Measurements from ENCODE around the gene SFMBT2. TPM values are rescaled to one million over a fixed set of nuclear protein-coding genes. Genes with fewer than 3 reads are reported as not detected.

The SFMBT2 gene
- total and polyA plus RNA-seq, 2 of the 13 experiments (the other 11 are each of a cell fraction or from before 2014, with no cell fraction given), result 0.01 to 0.02 TPM

DNA sequence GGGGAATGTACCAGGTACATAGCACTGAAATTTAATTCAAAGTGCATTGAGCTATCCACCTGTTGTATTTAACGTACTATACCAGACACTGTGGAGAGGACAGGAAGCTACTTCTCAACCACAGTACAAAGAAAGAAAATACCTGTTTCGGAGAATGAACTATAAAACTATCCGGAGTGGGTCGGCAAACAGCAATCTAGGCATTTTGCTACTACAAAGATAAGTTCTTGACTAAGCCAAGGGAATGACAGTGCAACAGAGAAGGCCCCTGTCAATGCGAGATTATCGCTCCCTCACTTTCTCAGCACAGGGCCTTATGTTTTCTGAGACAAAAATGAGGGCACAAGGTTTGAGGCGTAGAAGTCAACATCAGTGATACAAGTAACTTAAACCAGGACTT, 27.4 kb downstream of the SFMBT2 start:
- H4K20me1 ChIP-seq (ENCODE audit: insufficient read depth, low read length), result no peaks in the 10 kb centered on the region
- no peak overlapping the region for H3K4me3 ChIP-seq (replicated peaks in 1 of 3; ENCODE audit: insufficient read depth in 1 of 3, low read depth in 2 of 3, low read length in 3 of 3)
- CTCF ChIA-PET (ENCODE audit: low intra/inter-chr PET ratio, low total read pairs), result no interaction called here
- DNase-seq (ENCODE audit: low spot score) (no peak), ATAC-seq (no peak), FAIRE-seq (no peak)
- no TSS peak for BruUV-seq (replicated peaks)
- TF ChIP-seq, protein P1, sequence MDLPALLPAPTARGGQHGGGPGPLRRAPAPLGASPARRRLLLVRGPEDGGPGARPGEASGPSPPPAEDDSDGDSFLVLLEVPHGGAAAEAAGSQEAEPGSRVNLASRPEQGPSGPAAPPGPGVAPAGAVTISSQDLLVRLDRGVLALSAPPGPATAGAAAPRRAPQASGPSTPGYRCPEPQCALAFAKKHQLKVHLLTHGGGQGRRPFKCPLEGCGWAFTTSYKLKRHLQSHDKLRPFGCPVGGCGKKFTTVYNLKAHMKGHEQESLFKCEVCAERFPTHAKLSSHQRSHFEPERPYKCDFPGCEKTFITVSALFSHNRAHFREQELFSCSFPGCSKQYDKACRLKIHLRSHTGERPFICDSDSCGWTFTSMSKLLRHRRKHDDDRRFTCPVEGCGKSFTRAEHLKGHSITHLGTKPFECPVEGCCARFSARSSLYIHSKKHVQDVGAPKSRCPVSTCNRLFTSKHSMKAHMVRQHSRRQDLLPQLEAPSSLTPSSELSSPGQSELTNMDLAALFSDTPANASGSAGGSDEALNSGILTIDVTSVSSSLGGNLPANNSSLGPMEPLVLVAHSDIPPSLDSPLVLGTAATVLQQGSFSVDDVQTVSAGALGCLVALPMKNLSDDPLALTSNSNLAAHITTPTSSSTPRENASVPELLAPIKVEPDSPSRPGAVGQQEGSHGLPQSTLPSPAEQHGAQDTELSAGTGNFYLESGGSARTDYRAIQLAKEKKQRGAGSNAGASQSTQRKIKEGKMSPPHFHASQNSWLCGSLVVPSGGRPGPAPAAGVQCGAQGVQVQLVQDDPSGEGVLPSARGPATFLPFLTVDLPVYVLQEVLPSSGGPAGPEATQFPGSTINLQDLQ (CRISPR knock-in tag; IDR thresholded peaks at IDR 0.05), result no peak
- TF ChIP-seq ATF1 (CRISPR knock-in tag; IDR thresholded peaks at IDR 0.05), result no peak
- TF ChIP-seq, protein P2, sequence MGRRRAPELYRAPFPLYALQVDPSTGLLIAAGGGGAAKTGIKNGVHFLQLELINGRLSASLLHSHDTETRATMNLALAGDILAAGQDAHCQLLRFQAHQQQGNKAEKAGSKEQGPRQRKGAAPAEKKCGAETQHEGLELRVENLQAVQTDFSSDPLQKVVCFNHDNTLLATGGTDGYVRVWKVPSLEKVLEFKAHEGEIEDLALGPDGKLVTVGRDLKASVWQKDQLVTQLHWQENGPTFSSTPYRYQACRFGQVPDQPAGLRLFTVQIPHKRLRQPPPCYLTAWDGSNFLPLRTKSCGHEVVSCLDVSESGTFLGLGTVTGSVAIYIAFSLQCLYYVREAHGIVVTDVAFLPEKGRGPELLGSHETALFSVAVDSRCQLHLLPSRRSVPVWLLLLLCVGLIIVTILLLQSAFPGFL (CRISPR knock-in tag; IDR thresholded peaks at IDR 0.05), result no peak
- TF ChIP-seq ZFP41 (CRISPR knock-in tag; IDR thresholded peaks at IDR 0.05; ENCODE audit: borderline replicate concordance), result no peak
- TF ChIP-seq, protein P3, sequence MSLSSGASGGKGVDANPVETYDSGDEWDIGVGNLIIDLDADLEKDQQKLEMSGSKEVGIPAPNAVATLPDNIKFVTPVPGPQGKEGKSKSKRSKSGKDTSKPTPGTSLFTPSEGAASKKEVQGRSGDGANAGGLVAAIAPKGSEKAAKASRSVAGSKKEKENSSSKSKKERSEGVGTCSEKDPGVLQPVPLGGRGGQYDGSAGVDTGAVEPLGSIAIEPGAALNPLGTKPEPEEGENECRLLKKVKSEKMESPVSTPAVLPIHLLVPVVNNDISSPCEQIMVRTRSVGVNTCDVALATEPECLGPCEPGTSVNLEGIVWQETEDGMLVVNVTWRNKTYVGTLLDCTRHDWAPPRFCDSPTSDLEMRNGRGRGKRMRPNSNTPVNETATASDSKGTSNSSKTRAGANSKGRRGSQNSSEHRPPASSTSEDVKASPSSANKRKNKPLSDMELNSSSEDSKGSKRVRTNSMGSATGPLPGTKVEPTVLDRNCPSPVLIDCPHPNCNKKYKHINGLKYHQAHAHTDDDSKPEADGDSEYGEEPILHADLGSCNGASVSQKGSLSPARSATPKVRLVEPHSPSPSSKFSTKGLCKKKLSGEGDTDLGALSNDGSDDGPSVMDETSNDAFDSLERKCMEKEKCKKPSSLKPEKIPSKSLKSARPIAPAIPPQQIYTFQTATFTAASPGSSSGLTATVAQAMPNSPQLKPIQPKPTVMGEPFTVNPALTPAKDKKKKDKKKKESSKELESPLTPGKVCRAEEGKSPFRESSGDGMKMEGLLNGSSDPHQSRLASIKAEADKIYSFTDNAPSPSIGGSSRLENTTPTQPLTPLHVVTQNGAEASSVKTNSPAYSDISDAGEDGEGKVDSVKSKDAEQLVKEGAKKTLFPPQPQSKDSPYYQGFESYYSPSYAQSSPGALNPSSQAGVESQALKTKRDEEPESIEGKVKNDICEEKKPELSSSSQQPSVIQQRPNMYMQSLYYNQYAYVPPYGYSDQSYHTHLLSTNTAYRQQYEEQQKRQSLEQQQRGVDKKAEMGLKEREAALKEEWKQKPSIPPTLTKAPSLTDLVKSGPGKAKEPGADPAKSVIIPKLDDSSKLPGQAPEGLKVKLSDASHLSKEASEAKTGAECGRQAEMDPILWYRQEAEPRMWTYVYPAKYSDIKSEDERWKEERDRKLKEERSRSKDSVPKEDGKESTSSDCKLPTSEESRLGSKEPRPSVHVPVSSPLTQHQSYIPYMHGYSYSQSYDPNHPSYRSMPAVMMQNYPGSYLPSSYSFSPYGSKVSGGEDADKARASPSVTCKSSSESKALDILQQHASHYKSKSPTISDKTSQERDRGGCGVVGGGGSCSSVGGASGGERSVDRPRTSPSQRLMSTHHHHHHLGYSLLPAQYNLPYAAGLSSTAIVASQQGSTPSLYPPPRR (CRISPR knock-in tag; IDR thresholded peaks at IDR 0.05; ENCODE audit: borderline replicate concordance), result no peak
- no peak for TF ChIP-seq FOSL2 (CRISPR knock-in tag; IDR thresholded peaks at IDR 0.05)
- TF ChIP-seq ISL2 (CRISPR knock-in tag; IDR thresholded peaks at IDR 0.05), result no peak
- no peak for TF ChIP-seq RFX3 (CRISPR knock-in tag; IDR thresholded peaks at IDR 0.05)
- no peak for TF ChIP-seq ZNF3 (CRISPR knock-in tag; IDR thresholded peaks at IDR 0.05)
- no peak for TF ChIP-seq ZNF121 (CRISPR knock-in tag; IDR thresholded peaks at IDR 0.05)
- no peak for TF ChIP-seq WIZ (CRISPR knock-in tag; IDR thresholded peaks at IDR 0.05)
- no peak for TF ChIP-seq NCOA1 (CRISPR knock-in tag; IDR thresholded peaks at IDR 0.05)
- TF ChIP-seq MIER2 (CRISPR knock-in tag; IDR thresholded peaks at IDR 0.05), result no peak
- no peak for TF ChIP-seq TRIM24 (CRISPR knock-in tag; IDR thresholded peaks at IDR 0.05)
- TF ChIP-seq NFIB (CRISPR knock-in tag; IDR thresholded peaks at IDR 0.05; ENCODE audit: borderline replicate concordance), result no peak
- TF ChIP-seq ZNF780A (CRISPR knock-in tag; IDR thresholded peaks at IDR 0.05), result no peak
- TF ChIP-seq NBN (conservative IDR thresholded peaks at IDR 0.05), result no peak
- no peak for TF ChIP-seq ZNF546 (CRISPR knock-in tag; conservative IDR thresholded peaks at IDR 0.05)
- no peak for TF ChIP-seq TGIF2 (CRISPR knock-in tag; IDR thresholded peaks at IDR 0.05)
- POLR2A ChIA-PET, result no interaction called here
- no peaks in the 10 kb centered on the region for H3K4me1 ChIP-seq (ENCODE audit: insufficient read depth, low read length)
- peaks cover 2 to 10% of the 10 kb centered on the region in 2 experiments; a peak in 2 of 5 replicates for H3K27me3 ChIP-seq (ENCODE audit: control insufficient read depth in 1 of 2, insufficient read depth in 2 of 2, low read length in 2 of 2)
- no peaks in the 10 kb centered on the region for H3K79me2 ChIP-seq (ENCODE audit: insufficient read depth, low read length)
- in situ Hi-C loops (cut with HindIII; ENCODE audit: extremely low pct_ligation_motif_present, low pct_unique_long_range_greater_than_20kb) (no loop called here), intact Hi-C loops (cut with micrococcal nuclease; ENCODE audit: unreplicated experiment) (no loop called here)
- H3K36me3 ChIP-seq (replicated peaks in 1 of 2; ENCODE audit: control insufficient read depth in 1 of 2, insufficient read depth in 2 of 2, low read length in 2 of 2), result no peaks in the 10 kb centered on the region
- no peak overlapping the region for H3K4me2 ChIP-seq (ENCODE audit: low read depth, low read length)
- no peak overlapping the region for H3K9ac ChIP-seq (ENCODE audit: insufficient read depth, low read depth, low read length)
- no peak overlapping the region for H2AFZ ChIP-seq (ENCODE audit: low read length)
- 36% methylated on average over 7 of the region's 7 CpGs for WGBS (ENCODE audit: low lambda C conversion rate)
- no peaks in the 10 kb centered on the region for H3K9me3 ChIP-seq (ENCODE audit: low read length)
- H3K27ac ChIP-seq (ENCODE audit: extremely low read length, insufficient read depth, low read length), result no peak overlapping the region

All from HepG2 (cell line).